Transverse colon (tissue), 3 donors: ENCODE results near the gene LIMS4.
"Not testable (repeated sequence)": the region's sequence is repeated elsewhere in the genome, so short reads cannot be mapped to it uniquely, and the experiment has no call there.

Experiments used
- POLR2A ChIP-seq: fragments of 450-650 bp; IDR thresholded peaks from one replicate; pipeline ENCODE4 v1.6.1; 2016; ENCODE audit warnings: antibody characterized with exemption, mild to moderate bottlenecking, moderate library complexity
- TF ChIP-seq, protein P1 (sequence below), 5 experiments: fragments of 200-600 bp in 3 of 5; fragments of 450-650 bp in 2 of 5; sonication (generic) in 3 of 5; IDR thresholded peaks; 1 replicate in 2 of 5; 2 replicates in 3 of 5; pipeline ENCODE4 v1.5.1; 2016 to 2017; ENCODE audit warnings: antibody characterized with exemption in 5 of 5, inconsistent platforms in 3 of 5, mild to moderate bottlenecking in 2 of 5, moderate library complexity in 1 of 5

DNA sequence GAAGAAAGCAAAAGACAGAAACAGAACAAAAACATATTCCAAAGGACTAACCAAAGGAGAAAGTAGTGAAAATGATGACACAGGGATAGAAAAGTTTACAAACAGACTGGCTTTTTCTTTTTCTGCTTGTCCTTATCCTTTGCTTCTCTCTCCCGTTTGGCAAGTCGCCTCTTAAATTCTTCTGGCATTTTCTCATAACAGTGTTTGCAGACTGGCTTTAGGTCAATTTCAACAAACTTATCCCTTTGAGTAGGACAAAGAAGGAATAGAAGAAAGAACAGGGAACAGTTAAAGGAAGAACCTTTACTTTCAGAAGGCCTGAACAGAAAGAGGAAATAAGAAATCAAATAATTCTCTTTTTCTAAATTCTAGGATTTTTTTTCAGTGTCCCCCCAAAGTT lies 26.0 kb downstream of the LIMS4 start:
- TF ChIP-seq, protein P1, sequence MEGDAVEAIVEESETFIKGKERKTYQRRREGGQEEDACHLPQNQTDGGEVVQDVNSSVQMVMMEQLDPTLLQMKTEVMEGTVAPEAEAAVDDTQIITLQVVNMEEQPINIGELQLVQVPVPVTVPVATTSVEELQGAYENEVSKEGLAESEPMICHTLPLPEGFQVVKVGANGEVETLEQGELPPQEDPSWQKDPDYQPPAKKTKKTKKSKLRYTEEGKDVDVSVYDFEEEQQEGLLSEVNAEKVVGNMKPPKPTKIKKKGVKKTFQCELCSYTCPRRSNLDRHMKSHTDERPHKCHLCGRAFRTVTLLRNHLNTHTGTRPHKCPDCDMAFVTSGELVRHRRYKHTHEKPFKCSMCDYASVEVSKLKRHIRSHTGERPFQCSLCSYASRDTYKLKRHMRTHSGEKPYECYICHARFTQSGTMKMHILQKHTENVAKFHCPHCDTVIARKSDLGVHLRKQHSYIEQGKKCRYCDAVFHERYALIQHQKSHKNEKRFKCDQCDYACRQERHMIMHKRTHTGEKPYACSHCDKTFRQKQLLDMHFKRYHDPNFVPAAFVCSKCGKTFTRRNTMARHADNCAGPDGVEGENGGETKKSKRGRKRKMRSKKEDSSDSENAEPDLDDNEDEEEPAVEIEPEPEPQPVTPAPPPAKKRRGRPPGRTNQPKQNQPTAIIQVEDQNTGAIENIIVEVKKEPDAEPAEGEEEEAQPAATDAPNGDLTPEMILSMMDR (IDR thresholded peaks at IDR 0.05), result not testable (repeated sequence)
- not testable (repeated sequence) for TF ChIP-seq POLR2A
